Subcutaneous abdominal adipose tissue (tissue), 5 donors: ENCODE data around the gene RNF212.
A peak's percentile ranks its signal among the peaks of the same experiment; 100 is the strongest.
"Not testable (repeated sequence)": the region's sequence is repeated elsewhere in the genome, so short reads cannot be mapped to it uniquely, and the experiment has no call there.

Experiments
- H3K27ac ChIP-seq: one replicate; pipeline ENCODE4 v1.7.0; 2013; ENCODE audit warnings: low read depth, mild to moderate bottlenecking, inconsistent platforms, low read length, moderate library complexity
- H3K27me3 ChIP-seq, 5 donors: one replicate each; pipeline ENCODE4 v1.7.0; 2013; ENCODE audit warnings: low read length in 5 of 5, inconsistent platforms in 1 of 5; ENCODE audit not compliant: control insufficient read depth in 5 of 5, insufficient read depth in 4 of 5
- H3K36me3 ChIP-seq, 5 donors: one replicate each; pipeline ENCODE4 v1.7.0; 2013; ENCODE audit warnings: low read length in 5 of 5; ENCODE audit not compliant: control insufficient read depth in 5 of 5, insufficient read depth in 5 of 5
- H3K4me1 ChIP-seq, 5 donors: one replicate each; pipeline ENCODE4 v1.7.0; 2013; ENCODE audit warnings: low read length in 5 of 5, mild to moderate bottlenecking in 3 of 5, moderate library complexity in 1 of 5; ENCODE audit not compliant: control insufficient read depth in 5 of 5, insufficient read depth in 5 of 5
- H3K4me3 ChIP-seq, 5 donors: one replicate each; pipeline ENCODE4 v1.7.0; 2013; ENCODE audit warnings: low read length in 5 of 5, low read depth in 1 of 5
- H3K9ac ChIP-seq, 5 donors: one replicate each; pipeline ENCODE4 v1.7.0; 2013; ENCODE audit warnings: low read length in 5 of 5, mild to moderate bottlenecking in 4 of 5, moderate library complexity in 3 of 5
- H3K9me3 ChIP-seq, 5 donors: one replicate each; pipeline ENCODE4 v1.7.0; 2013; ENCODE audit warnings: low read length in 5 of 5; ENCODE audit not compliant: control insufficient read depth in 5 of 5
- donor health status: healthy.
- donor health status: healthy.
- donor health status: healthy.
- donor health status: healthy.
- donor health status: healthy.

The RNF212 gene

DNA sequence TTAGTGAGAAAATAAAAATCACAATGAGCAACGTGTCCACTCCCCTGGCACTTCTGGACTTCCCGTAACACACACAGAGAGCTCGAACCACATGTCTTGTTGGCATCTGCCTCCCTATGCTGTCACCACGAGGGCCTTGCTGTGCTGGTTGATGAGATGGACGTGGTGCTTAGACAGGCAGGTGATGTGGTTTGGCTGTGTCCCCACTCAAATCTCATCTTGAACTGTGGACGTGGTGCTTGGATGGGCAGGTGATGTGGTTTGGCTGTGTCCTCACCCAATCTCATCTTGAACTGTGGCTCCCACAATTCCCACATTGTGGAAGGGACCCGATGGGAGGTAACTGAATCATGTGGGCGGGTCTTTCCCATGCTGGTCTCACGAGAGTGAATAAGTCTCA is 61.9 kb downstream of the RNF212 start:
- peaks cover 2 to 29% (median 24%) of the 10 kb centered on the region in 5 donors for H3K4me1 ChIP-seq

DNA sequence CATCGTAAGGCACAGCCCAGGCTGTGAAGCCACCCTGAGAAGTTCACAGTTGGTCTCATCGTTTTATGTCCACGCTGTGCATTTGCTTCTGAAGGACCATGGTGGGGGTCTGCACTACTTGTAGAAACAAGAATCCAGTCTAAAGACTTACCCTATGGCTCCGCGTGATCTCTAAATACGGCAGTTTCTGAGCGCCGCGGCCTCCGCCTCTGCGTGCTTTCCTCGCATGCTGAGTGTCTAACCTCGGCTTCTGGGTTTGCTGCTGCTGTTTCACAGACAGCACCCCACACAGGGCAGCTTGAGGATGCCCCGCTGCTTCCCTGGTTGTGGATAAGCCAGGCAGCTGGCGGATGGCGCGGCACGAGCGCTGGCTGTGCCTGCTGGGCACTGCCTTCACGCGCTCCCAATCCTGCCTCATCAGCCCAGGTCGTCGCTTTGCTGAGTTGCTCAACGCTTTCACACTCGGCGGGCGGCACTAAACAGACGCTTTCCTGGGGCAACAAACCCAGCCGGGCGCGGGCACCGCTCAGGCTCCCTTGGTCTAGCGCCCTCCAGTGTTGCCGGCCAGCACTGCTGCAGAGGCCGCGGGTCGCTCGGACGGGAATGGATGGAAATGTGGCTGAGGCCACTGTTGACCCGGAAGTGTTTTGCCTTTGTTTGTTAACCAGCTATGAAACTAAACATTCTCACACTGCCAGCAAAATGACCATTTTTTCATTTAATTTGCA is 62.7 kb downstream of the RNF212 start:
- Histone ChIP-seq H3K9me3 (no peaks in the 10 kb centered on the region), H3K4me1 (peaks cover 2 to 27% (median 22%) of the 10 kb centered on the region in 5 donors), H3K27me3 (peaks cover 6 to 25% (median 13%) of the 10 kb centered on the region in 5 donors), H3K9ac (no peak overlapping the region), H3K27ac (no peak overlapping the region), H3K4me3 (no peak overlapping the region), H3K36me3 (no peaks in the 10 kb centered on the region)

More for the DNA sequence above, 61.9 kb downstream of the RNF212 start:
- Histone ChIP-seq H3K9ac (no peak overlapping the region), H3K4me3 (no peak overlapping the region), H3K9me3 (no peaks in the 10 kb centered on the region), H3K36me3 (no peaks in the 10 kb centered on the region), H3K27ac (no peak overlapping the region), H3K27me3 (peaks cover 6 to 31% (median 13%) of the 10 kb centered on the region in 5 donors)

DNA sequence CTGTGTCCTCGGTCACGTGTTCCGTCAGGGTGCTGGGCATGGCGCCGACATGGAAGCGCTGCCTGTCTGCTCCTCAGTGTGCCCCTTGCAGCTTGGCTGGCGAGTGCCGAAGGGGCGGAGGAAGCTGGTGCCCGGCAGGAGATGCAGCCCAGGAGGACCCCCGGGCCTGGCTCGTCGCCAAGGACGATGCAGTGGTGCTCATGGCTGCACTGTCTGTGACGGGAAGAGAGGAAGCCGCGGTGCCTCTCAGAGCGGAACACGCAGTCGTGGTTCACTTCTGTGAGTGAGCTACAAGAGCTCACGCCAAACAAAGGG is 63.8 kb downstream of the RNF212 start:
- Histone ChIP-seq H3K9ac (no peak overlapping the region), H3K36me3 (no peaks in the 10 kb centered on the region), H3K27me3 (peaks cover 10 to 30% (median 19%) of the 10 kb centered on the region in 5 donors), H3K9me3 (no peaks in the 10 kb centered on the region), H3K27ac (no peak overlapping the region), H3K4me3 (no peak overlapping the region), H3K4me1 (peaks cover 2 to 28% (median 22%) of the 10 kb centered on the region in 5 donors)

DNA sequence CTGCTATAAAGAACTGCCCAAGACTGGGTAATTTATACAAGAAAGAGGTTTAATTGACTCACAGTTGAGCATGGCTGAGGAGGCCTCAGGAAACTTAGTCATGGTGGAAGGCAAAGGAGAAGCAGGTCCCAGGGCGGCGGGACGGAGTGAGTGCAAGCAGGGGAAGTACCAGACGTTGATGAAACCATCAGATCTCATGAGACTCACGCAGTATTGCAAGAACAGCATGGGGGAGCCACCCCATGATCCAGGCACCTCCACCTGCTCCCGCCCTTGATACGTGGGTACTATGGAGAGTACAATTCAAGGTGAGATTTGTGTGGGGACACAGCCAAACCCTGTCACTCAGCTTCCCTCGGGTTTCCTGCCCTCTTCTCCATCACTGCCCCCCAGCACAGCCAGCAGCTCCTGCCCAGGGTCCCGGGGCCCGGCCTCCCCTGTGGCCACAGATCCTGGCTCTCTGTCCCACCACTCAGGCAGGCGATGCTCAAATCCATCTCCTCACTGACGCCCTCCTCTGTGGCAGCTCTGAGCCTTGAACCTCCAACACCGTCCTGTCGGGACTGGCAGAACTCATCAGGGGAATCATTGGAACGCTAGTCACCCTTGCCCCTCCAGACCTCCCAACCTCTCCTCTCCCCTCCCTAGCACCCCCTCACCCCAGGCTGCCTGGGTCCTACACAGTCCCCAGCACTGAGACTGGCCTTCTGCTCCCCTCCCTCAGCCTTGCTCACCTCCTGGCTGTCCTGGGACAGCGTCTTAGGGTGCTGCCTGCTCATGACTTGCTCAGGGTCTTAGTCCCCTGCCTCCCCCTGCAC is 64.4 kb downstream of the RNF212 start:
- H3K27me3 ChIP-seq = peaks cover 13 to 36% (median 25%) of the 10 kb centered on the region in 5 donors
- peaks cover 2 to 34% (median 24%) of the 10 kb centered on the region in 5 donors for H3K4me1 ChIP-seq
- no peaks in the 10 kb centered on the region for H3K9me3 ChIP-seq
- no peak overlapping the region for H3K27ac ChIP-seq
- no peak overlapping the region for H3K4me3 ChIP-seq
- H3K9ac ChIP-seq = no peak overlapping the region
- H3K36me3 ChIP-seq = no peaks in the 10 kb centered on the region

DNA sequence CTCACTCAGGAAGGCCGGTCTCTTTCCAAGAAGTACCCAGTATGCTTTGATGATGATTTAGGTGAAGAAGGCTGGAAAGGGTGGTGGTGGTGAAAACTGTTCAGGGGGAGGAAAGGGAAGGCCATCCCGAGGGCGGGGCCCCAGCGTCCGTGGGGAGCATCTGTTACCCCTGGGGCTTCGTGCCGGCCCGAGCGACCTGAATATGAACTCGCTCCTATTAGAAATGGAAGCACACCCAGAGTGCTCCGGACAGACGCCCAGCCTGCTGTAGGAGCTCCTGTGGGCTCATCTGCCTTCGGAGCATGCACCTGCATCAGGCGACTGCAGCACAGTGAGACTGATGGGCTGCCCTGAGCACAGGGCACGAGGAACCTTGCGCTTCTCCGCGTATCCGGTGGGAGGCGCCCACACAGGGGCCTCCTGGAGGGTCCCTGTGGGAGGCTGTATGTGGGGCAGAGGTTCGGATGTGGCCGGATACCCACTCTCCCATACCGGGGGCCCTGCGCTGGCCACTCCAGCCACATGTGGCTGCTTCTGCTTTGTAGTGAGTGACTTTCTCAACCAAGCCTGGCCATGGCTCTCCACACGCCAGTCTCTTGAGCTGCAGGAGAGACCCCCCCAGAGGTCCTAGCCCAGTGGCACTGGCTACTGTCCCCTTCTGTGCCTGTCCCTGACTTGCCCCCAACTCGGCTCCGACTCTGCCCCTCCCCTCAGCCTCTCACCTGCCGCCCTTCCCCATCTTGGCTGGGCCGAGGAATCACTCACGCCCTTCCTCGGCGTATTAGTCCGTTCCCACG is 65.2 kb downstream of the RNF212 start:
- Histone ChIP-seq H3K4me1 (peaks cover 4 to 37% (median 29%) of the 10 kb centered on the region in 5 donors), H3K36me3 (no peaks in the 10 kb centered on the region), H3K27me3 (peaks cover 13 to 44% (median 31%) of the 10 kb centered on the region in 5 donors), H3K27ac (no peak overlapping the region), H3K9ac (no peak overlapping the region), H3K9me3 (no peaks in the 10 kb centered on the region), H3K4me3 (no peak overlapping the region)

DNA sequence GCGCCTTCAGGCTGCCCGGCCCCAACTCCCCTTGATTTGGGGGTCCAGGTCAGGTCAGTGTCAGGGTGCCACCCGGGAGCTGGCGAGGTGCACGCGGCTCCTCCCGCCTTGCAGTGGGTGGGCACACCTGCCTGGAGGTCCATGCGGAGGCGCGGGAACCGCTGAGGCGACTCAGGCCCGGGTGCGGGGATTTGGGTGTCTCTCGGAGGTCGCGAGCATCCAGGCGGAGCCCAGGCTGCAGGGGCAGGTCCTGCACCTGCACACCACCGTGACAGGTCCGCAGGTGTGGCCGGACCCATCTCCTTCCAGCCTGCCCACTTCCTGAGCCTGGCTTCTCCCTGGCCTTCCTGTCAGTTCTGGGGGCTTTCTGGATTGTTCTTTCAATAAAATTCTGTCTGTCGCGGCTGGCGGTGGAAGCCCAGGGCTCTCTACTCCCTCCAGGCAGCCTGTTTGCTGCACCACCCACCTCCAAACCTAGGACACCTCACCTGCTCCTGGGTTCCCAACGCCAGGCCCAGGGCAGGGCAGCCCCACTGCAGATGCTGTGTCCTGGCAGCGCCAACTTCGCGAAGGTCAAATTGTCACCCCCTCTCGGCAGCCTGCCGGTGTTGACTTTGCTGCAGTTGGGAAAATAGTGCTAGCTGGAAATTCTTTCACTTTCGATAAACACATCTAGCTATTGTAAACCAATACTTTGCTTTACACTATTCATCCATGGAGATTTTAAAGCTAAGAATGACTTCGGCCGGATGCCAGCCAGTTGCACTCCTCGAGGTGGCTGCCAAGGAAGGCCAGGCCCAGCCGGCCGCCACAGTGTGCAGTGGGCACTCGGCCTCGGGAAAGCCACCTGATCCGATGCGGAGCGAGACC is 66.0 kb downstream of the RNF212 start:
- Histone ChIP-seq H3K9me3 (no peaks in the 10 kb centered on the region), H3K36me3 (no peaks in the 10 kb centered on the region), H3K27ac (no peak overlapping the region), H3K4me3 (peak overlapping the region in 3 of 5 donors; percentile 17 to 46 (median 38)), H3K27me3 (peaks cover 10 to 42% (median 27%) of the 10 kb centered on the region in 5 donors), H3K4me1 (peaks cover 5 to 32% (median 28%) of the 10 kb centered on the region in 5 donors), H3K9ac (no peak overlapping the region)

DNA sequence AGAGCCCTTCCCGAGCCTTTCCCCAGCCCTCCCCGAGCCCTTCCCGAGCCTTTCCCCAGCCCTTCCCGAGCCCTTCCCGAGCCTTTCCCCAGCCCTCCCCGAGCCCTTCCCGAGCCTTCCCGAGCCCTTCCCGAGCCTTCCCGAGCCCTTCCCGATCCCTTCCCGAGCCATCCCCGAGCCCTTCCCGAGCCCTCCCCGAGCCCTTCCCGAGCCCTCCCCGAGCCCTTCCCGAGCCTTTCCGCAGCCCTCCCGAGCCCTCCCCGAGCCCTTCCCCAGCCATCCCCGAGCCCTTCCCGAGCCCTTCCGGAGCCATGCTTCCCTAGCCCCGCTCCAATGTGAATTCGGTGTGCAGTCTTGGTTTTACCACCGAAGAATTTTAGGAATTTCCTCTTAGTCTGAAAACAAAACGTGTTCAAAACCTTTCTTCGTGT is 66.8 kb downstream of the RNF212 start:
- not testable (repeated sequence) for H3K9ac ChIP-seq, H3K9me3 ChIP-seq, H3K27ac ChIP-seq, H3K36me3 ChIP-seq
- H3K4me1 ChIP-seq = peaks cover 5 to 40% (median 33%) of the 10 kb centered on the region in 5 donors
- peak overlapping the region in 2 of 5 donors; percentile 38 to 46 for H3K4me3 ChIP-seq
- peaks cover 9 to 41% (median 29%) of the 10 kb centered on the region in 5 donors for H3K27me3 ChIP-seq

DNA sequence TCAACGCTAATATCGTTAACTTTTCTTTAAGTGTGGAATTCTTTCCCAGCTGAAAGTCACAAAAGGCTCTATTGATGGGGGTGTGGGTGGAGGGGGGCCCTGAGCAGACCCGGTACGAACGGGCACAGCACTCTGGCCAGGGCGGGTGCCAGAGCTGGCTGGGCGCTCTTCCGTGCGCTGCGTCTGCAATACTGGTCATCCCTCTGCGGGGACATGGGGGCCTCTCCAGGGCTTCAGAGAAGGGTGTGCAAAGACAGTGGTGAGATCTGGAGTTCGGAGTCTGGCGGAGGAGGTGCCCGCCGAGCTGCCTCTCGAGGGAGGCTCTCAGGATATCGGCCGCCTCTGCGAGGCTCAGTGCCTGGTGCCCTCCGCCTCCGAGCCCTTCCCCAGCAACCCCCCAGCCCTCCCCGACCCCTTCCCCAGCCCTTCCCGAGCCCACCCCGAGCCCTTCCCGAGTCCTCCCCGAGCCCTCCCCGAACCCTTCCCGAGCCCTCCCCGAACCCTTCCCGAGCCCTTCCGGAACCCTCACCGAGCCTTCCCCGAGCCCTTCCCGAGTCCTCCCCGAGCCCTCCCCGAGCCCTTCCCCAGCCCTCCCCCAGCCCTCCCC is 67.7 kb downstream of the RNF212 start:
- peaks cover 5 to 49% (median 42%) of the 10 kb centered on the region in 5 donors for H3K4me1 ChIP-seq
- H3K27me3 ChIP-seq = peaks cover 14 to 42% (median 33%) of the 10 kb centered on the region in 5 donors
- H3K9me3 ChIP-seq = no peaks in the 10 kb centered on the region
- H3K4me3 ChIP-seq = no peak overlapping the region
- H3K9ac ChIP-seq = no peak overlapping the region
- no peak overlapping the region for H3K27ac ChIP-seq
- no peaks in the 10 kb centered on the region for H3K36me3 ChIP-seq

DNA sequence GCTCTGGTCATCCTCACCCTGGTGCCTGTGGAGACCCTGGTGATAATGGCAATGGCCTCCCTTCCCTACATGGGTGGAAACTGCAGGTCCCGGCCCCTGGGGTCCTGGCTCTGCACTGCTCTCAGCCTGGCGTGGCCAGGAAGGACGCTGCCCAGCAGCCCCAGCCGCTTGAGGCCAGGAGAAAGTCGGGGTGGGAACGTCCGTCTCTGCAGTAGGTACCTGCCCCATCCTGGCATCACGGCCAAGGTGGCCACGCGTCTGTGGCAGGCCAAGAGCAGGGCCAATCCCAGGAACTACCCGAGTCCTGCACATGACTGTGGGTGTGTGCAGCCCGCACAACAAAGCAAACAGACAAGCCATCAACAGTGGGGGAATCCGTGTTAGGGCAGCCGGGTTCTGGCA is 68.2 kb downstream of the RNF212 start:
- Histone ChIP-seq H3K27me3 (peaks cover 14 to 42% (median 33%) of the 10 kb centered on the region in 5 donors), H3K9ac (no peak overlapping the region), H3K9me3 (no peaks in the 10 kb centered on the region), H3K4me1 (peaks cover 8 to 54% (median 47%) of the 10 kb centered on the region in 5 donors), H3K36me3 (no peaks in the 10 kb centered on the region), H3K27ac (no peak overlapping the region), H3K4me3 (no peak overlapping the region)
